HG03439 (cell line): ENCODE results near the gene CRADD.
"Not testable (repeated sequence)": the region's sequence is repeated elsewhere in the genome, so short reads cannot be mapped to it uniquely, and the experiment has no call there.

Experiments
- ATAC-seq: cut with Tn5 transposase; IDR thresholded peaks from one replicate; pipeline ENCODE4 v1.9.1; 2021; ENCODE audit warnings: mild to moderate bottlenecking, moderate library complexity; ENCODE audit not compliant: unreplicated experiment

Gene CRADD

GRCh38 chr12:93677195-93678064 is at the start of gene CRADD:
TSS of gene CRADD (plus strand) at chr12:93677375.
- peak; percentile 92 for ATAC-seq

- ATAC-seq = no peak
Observed at GRCh38 chr12:93632383-93632782, 44.8 kb upstream of the CRADD start.

GRCh38 chr12:93634416-93634815 is 42.8 kb upstream of the CRADD start:
- ATAC-seq = no peak

- ATAC-seq = no peak
Observed at GRCh38 chr12:93636708-93637107, 40.5 kb upstream of the CRADD start.

- no peak for ATAC-seq
Observed at GRCh38 chr12:93638095-93638494, 39.1 kb upstream of the CRADD start.

GRCh38 chr12:93638954-93639353 is 38.2 kb upstream of the CRADD start:
- no peak for ATAC-seq

GRCh38 chr12:93639406-93639805 is 37.8 kb upstream of the CRADD start:
- no peak for ATAC-seq

GRCh38 chr12:93641380-93641779 is 35.8 kb upstream of the CRADD start:
- ATAC-seq = not testable (repeated sequence)

GRCh38 chr12:93642751-93643150 is 34.4 kb upstream of the CRADD start:
- no peak for ATAC-seq

GRCh38 chr12:93645702-93646101 is 31.5 kb upstream of the CRADD start:
- ATAC-seq = no peak

- no peak for ATAC-seq
Observed at GRCh38 chr12:93650626-93651025, 26.5 kb upstream of the CRADD start.

- no peak for ATAC-seq
Observed at GRCh38 chr12:93653079-93653478, 24.1 kb upstream of the CRADD start.

- ATAC-seq = no peak
Observed at GRCh38 chr12:93653712-93654111, 23.5 kb upstream of the CRADD start.

GRCh38 chr12:93654421-93654820 is 22.8 kb upstream of the CRADD start:
- ATAC-seq = no peak

- ATAC-seq = no peak
Observed at GRCh38 chr12:93657071-93657470, 20.1 kb upstream of the CRADD start.

- no peak for ATAC-seq
Observed at GRCh38 chr12:93661021-93661420, 16.2 kb upstream of the CRADD start.

GRCh38 chr12:93663006-93663728 is 14.0 kb upstream of the CRADD start:
- ATAC-seq = no peak

GRCh38 chr12:93663729-93664084 is 13.5 kb upstream of the CRADD start:
- no peak for ATAC-seq

GRCh38 chr12:93664573-93665138 is 12.5 kb upstream of the CRADD start:
- ATAC-seq = no peak

- no peak for ATAC-seq
Observed at GRCh38 chr12:93667672-93668071, 9.5 kb upstream of the CRADD start.

- no peak for ATAC-seq
Observed at GRCh38 chr12:93668919-93669418, 8.2 kb upstream of the CRADD start.

GRCh38 chr12:93669452-93669851 is 7.7 kb upstream of the CRADD start:
- ATAC-seq = no peak
